Measurements from ENCODE around the gene THSD4. TPM values are rescaled to one million over a fixed set of nuclear protein-coding genes. Genes with fewer than 3 reads are reported as not detected.

The THSD4 gene
- polyA plus RNA-seq, 1 donor (not counting 4 experiments of a cell fraction or from before 2014, with no cell fraction given) = 24.5 TPM

DNA sequence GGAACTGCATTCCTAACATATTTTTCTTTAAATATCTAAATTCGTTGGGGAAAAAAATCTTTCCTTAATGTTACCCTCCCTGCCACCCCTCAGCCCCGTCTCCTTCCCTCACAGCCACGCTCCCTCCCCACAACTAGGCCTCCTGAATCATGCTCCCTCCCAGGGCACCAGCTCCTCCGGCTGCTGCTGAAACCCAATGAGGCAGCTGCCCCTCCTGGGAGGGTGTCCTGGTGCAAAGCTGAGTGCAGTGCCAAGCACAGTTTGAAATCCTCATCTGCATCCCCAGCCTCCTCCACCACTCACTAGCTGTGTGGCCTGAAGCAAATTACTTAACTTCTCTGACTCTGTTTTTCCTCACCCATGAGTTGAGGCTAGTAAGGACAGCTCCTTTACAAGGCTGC, 692.4 kb downstream of the THSD4 start:
- Histone ChIP-seq H4K20me1 (ENCODE audit: control insufficient read depth, extremely low read depth, insufficient read depth, low read length) (no peaks in the 10 kb centered on the region), H3K36me3 (ENCODE audit: control insufficient read depth in 2 of 2, extremely low read depth in 1 of 2, insufficient read depth in 2 of 2, low read length in 2 of 2) (peaks cover 0 to 5% of the 10 kb centered on the region in 2 experiments), H3K4me1 (ENCODE audit: control insufficient read depth, extremely low read depth, insufficient read depth, low read length) (peaks cover 10% of the 10 kb centered on the region), H3K4me3 (ENCODE audit: control insufficient read depth in 2 of 3, extremely low read depth in 1 of 3, insufficient read depth in 2 of 3, low read depth in 1 of 3, low read length in 3 of 3) (no peak overlapping the region), H2AFZ (ENCODE audit: control insufficient read depth, low read length) (no peak overlapping the region), H3K9ac (ENCODE audit: control insufficient read depth, extremely low read depth, insufficient read depth, low read length) (no peak overlapping the region), H3K4me2 (ENCODE audit: control insufficient read depth, extremely low read depth, insufficient read depth, low read depth, low read length) (no peak overlapping the region), H3K9me3 (ENCODE audit: control insufficient read depth, low read depth, low read length) (no peaks in the 10 kb centered on the region), H3K79me2 (ENCODE audit: control insufficient read depth, insufficient read depth, low read length) (no peaks in the 10 kb centered on the region), H3K9me1 (ENCODE audit: control insufficient read depth, extremely low read depth, insufficient read depth, low read length) (no peaks in the 10 kb centered on the region), H3K27ac (ENCODE audit: control insufficient read depth, insufficient read depth, low read length) (no peak overlapping the region), H3K27me3 (ENCODE audit: control insufficient read depth, extremely low read depth, insufficient read depth, low read length) (no peaks in the 10 kb centered on the region)
- FAIRE-seq (no peak), DNase-seq (ENCODE audit: low read depth, low spot score) (no peak)
- dilution Hi-C loops (cut with MboI; ENCODE audit: extremely low pct_ligation_motif_present, low sequenced_read_pairs) = no loop called here
- no peak for TF ChIP-seq EZH2 (IDR thresholded peaks at IDR 0.05; ENCODE audit: low read length)
- TF ChIP-seq, protein P1, sequence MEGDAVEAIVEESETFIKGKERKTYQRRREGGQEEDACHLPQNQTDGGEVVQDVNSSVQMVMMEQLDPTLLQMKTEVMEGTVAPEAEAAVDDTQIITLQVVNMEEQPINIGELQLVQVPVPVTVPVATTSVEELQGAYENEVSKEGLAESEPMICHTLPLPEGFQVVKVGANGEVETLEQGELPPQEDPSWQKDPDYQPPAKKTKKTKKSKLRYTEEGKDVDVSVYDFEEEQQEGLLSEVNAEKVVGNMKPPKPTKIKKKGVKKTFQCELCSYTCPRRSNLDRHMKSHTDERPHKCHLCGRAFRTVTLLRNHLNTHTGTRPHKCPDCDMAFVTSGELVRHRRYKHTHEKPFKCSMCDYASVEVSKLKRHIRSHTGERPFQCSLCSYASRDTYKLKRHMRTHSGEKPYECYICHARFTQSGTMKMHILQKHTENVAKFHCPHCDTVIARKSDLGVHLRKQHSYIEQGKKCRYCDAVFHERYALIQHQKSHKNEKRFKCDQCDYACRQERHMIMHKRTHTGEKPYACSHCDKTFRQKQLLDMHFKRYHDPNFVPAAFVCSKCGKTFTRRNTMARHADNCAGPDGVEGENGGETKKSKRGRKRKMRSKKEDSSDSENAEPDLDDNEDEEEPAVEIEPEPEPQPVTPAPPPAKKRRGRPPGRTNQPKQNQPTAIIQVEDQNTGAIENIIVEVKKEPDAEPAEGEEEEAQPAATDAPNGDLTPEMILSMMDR (optimal IDR thresholded peaks at IDR 0.05 in 1 of 3, IDR thresholded peaks at IDR 0.05 in 1 of 3, conservative IDR thresholded peaks at IDR 0.05 in 1 of 3; ENCODE audit: extremely low read depth in 1 of 3, insufficient read depth in 2 of 3, low read length in 3 of 3) = no peak

DNA sequence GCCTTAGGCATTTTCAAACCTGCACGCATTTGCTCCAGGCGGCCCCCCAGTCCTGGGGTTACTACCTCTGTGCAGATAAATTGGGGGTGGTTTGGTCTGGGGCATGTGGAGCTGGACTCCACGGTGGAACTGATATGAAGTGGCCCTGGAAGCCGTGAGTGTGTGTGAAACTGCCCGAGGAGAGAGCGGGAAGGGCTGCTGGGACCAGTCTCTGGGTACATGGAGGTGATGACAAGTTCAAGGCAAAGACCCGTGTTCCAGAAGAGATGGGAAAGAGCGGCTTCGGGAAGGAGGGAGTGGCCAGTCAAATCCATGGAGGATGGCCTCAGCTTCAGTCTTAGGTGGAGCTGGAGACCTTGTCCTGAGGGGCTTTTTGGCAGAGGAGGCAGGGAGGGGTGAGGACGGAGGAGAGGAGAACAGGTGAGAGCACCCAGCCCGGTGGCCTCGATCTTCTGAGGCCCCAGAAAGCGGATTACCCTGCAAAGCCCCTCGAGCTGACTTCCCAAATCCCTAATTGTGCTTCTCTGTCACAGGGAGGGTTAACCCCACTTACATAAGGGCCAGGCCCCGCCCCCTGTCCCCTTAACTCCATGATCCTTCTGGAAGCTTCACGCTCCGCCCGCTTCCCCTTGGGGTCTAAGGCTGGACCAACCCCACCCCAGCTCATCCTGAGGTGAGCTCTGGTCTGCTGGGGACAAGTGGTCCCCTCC, 693.2 kb downstream of the THSD4 start:
- Histone ChIP-seq H3K27ac (ENCODE audit: control insufficient read depth, insufficient read depth, low read length) (no peak overlapping the region), H3K79me2 (ENCODE audit: control insufficient read depth, insufficient read depth, low read length) (no peaks in the 10 kb centered on the region), H3K4me3 (ENCODE audit: control insufficient read depth in 2 of 3, extremely low read depth in 1 of 3, insufficient read depth in 2 of 3, low read depth in 1 of 3, low read length in 3 of 3) (no peak overlapping the region), H3K27me3 (ENCODE audit: control insufficient read depth, extremely low read depth, insufficient read depth, low read length) (no peaks in the 10 kb centered on the region), H3K36me3 (ENCODE audit: control insufficient read depth in 2 of 2, extremely low read depth in 1 of 2, insufficient read depth in 2 of 2, low read length in 2 of 2) (peaks cover 0 to 6% of the 10 kb centered on the region in 2 experiments), H3K4me2 (ENCODE audit: control insufficient read depth, extremely low read depth, insufficient read depth, low read depth, low read length) (no peak overlapping the region), H3K9me1 (ENCODE audit: control insufficient read depth, extremely low read depth, insufficient read depth, low read length) (no peaks in the 10 kb centered on the region), H3K9ac (ENCODE audit: control insufficient read depth, extremely low read depth, insufficient read depth, low read length) (no peak overlapping the region), H2AFZ (ENCODE audit: control insufficient read depth, low read length) (no peak overlapping the region), H3K4me1 (ENCODE audit: control insufficient read depth, extremely low read depth, insufficient read depth, low read length) (peaks cover 10% of the 10 kb centered on the region), H4K20me1 (ENCODE audit: control insufficient read depth, extremely low read depth, insufficient read depth, low read length) (no peaks in the 10 kb centered on the region), H3K9me3 (ENCODE audit: control insufficient read depth, low read depth, low read length) (no peaks in the 10 kb centered on the region)
- TF ChIP-seq, protein P1 (optimal IDR thresholded peaks at IDR 0.05 in 1 of 3, IDR thresholded peaks at IDR 0.05 in 1 of 3, conservative IDR thresholded peaks at IDR 0.05 in 1 of 3; ENCODE audit: extremely low read depth in 1 of 3, insufficient read depth in 2 of 3, low read length in 3 of 3) = no peak
- TF ChIP-seq EZH2 (IDR thresholded peaks at IDR 0.05; ENCODE audit: low read length) = no peak
- dilution Hi-C loops (cut with MboI; ENCODE audit: extremely low pct_ligation_motif_present, low sequenced_read_pairs) = no loop called here
- FAIRE-seq (no peak), DNase-seq (ENCODE audit: low read depth, low spot score) (no peak)
